Mesenchymal stem cell (in vitro differentiated cells and primary cell): ENCODE results near the gene GPR33.

ENCODE experiments used
- DNase-seq: peaks from one replicate; pipeline ENCODE4 v3.0.0-alpha.2; 2013
- H2AFZ ChIP-seq: one replicate; pipeline ENCODE4 v1.6.1; 2013; ENCODE audit warnings: low read depth, mild to moderate bottlenecking, control low read depth, inconsistent platforms, low read length, moderate library complexity
- H2AK5ac ChIP-seq: 2 replicates; pipeline ENCODE4 v1.6.1; 2013; ENCODE audit warnings: low read length, moderate library complexity, mild to moderate bottlenecking, inconsistent platforms; ENCODE audit not compliant: severe bottlenecking
- H2BK120ac ChIP-seq: one replicate; pipeline ENCODE4 v1.6.1; 2013; ENCODE audit warnings: low read depth, mild to moderate bottlenecking, inconsistent platforms, low read length, moderate library complexity
- H2BK12ac ChIP-seq, 2 experiments: one replicate each; pipeline ENCODE4 v1.6.1; 2013; ENCODE audit warnings: inconsistent platforms in 2 of 2, low read length in 2 of 2, mild to moderate bottlenecking in 2 of 2, moderate library complexity in 2 of 2, control low read depth in 1 of 2
- H2BK15ac ChIP-seq: one replicate; pipeline ENCODE4 v1.6.1; 2013; ENCODE audit warnings: mild to moderate bottlenecking, low read depth, inconsistent platforms; ENCODE audit not compliant: poor library complexity, severe bottlenecking
- H2BK5ac ChIP-seq: 2 replicates; pipeline ENCODE4 v1.6.1; 2013; ENCODE audit warnings: low read depth, mild to moderate bottlenecking, low read length, control low read depth, inconsistent platforms; ENCODE audit not compliant: poor library complexity, severe bottlenecking
- H3K14ac ChIP-seq, 2 experiments: one replicate each; pipeline ENCODE4 v1.6.1; 2013; ENCODE audit warnings: inconsistent platforms in 2 of 2, low read length in 2 of 2, control low read depth in 1 of 2, mild to moderate bottlenecking in 1 of 2, moderate library complexity in 1 of 2
- H3K18ac ChIP-seq, 2 experiments: one replicate each; pipeline ENCODE4 v1.6.1; 2013; ENCODE audit warnings: inconsistent platforms in 2 of 2, low read length in 2 of 2, control low read depth in 1 of 2, low read depth in 1 of 2, mild to moderate bottlenecking in 1 of 2
- H3K23ac ChIP-seq, 2 experiments: one replicate each; pipeline ENCODE4 v1.6.1; 2013; ENCODE audit warnings: inconsistent platforms in 2 of 2, low read length in 2 of 2, mild to moderate bottlenecking in 2 of 2, moderate library complexity in 2 of 2, control low read depth in 1 of 2
- H3K27ac ChIP-seq: 2 replicates; pipeline ENCODE4 v1.5.1; 2013; ENCODE audit warnings: mild to moderate bottlenecking, moderate library complexity, low read length, control low read depth, inconsistent platforms; ENCODE audit not compliant: poor library complexity, severe bottlenecking
- H3K27me3 ChIP-seq, 2 experiments: 2 replicates each; pipeline versions ENCODE4 v1.6.1 to v1.7.0; 2013; ENCODE audit warnings: low read length in 2 of 2, mild to moderate bottlenecking in 2 of 2, moderate library complexity in 2 of 2, control low read depth in 1 of 2, inconsistent platforms in 1 of 2; ENCODE audit not compliant: control insufficient read depth in 1 of 2, insufficient read depth in 1 of 2
- H3K36me3 ChIP-seq, 2 experiments: 2 replicates each; pipeline versions ENCODE4 v1.6.1 to v1.7.0; 2013; ENCODE audit warnings: low read length in 2 of 2, control low read depth in 1 of 2, inconsistent platforms in 1 of 2, low read depth in 1 of 2, mild to moderate bottlenecking in 1 of 2; ENCODE audit not compliant: insufficient read depth in 2 of 2, control insufficient read depth in 1 of 2
- H3K4ac ChIP-seq, 2 experiments: one replicate each; pipeline ENCODE4 v1.6.1; 2013; ENCODE audit warnings: inconsistent platforms in 2 of 2, low read length in 2 of 2, mild to moderate bottlenecking in 2 of 2, moderate library complexity in 2 of 2, control low read depth in 1 of 2, low read depth in 1 of 2
- H3K4me1 ChIP-seq: 2 replicates; pipeline ENCODE4 v1.6.1; 2013; ENCODE audit warnings: low read depth, low read length, control low read depth; ENCODE audit not compliant: control insufficient read depth, insufficient read depth
- H3K4me2 ChIP-seq: 2 replicates; pipeline ENCODE4 v1.6.1; 2013; ENCODE audit warnings: low read length, mild to moderate bottlenecking, inconsistent platforms; ENCODE audit not compliant: poor library complexity, severe bottlenecking
- H3K4me3 ChIP-seq, 2 experiments: 2 replicates each; pipeline versions ENCODE4 v1.5.1 to v1.7.0; 2013; ENCODE audit warnings: low read length in 2 of 2, mild to moderate bottlenecking in 2 of 2, control low read depth in 1 of 2, low read depth in 1 of 2; ENCODE audit not compliant: insufficient read depth in 1 of 2
- H3K79me1 ChIP-seq: replicated peaks from 2 replicates; pipeline ENCODE4 v1.6.1; 2013; ENCODE audit warnings: mild to moderate bottlenecking, control low read depth, low read length, inconsistent platforms; ENCODE audit not compliant: poor library complexity, severe bottlenecking
- H3K9ac ChIP-seq: 2 replicates; pipeline ENCODE4 v1.7.0; 2013; ENCODE audit warnings: mild to moderate bottlenecking, low read length, moderate library complexity
- H3K9me3 ChIP-seq: 2 replicates; pipeline ENCODE4 v1.7.0; 2013; ENCODE audit warnings: mild to moderate bottlenecking, low read length; ENCODE audit not compliant: control insufficient read depth
- H4K8ac ChIP-seq: one replicate; pipeline ENCODE4 v1.6.1; 2013; ENCODE audit warnings: inconsistent platforms, mild to moderate bottlenecking, low read length, moderate library complexity
- H4K91ac ChIP-seq: one replicate; pipeline ENCODE4 v1.6.1; 2013; ENCODE audit warnings: mild to moderate bottlenecking, low read length, inconsistent platforms
- WGBS: methylation state at CpG from one replicate; pipeline ENCODE4 v1.1.7; 2013; ENCODE audit warnings: mixed read lengths; 5-methylcytosine and 5-hydroxymethylcytosine counted together

Gene GPR33

DNA sequence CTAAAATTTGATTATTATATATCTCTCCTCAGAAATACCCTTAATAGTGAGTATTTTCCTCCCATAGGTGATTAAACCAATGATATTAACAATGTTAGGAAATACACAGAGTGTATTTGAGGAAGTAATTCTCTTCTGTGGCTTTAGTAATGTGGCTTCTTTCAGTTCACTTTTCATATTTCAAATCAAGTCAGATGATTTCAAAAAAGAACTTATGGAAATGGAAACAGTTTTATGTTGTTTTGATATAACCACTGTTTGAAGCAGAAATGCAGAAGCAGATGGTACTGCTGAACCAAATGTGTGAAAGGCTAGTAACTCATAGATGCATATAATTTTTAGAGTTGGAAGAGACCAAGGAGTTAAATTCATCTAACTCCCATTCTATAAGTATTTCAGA is 1.9 kb upstream of the GPR33 start:
- Histone ChIP-seq H3K4me2 (no peak overlapping the region), H3K4ac (no peak overlapping the region), H4K8ac (no peak overlapping the region), H3K4me1 (no peaks in the 10 kb centered on the region), H3K9ac (no peak overlapping the region), H3K4me3 (no peak overlapping the region), H4K91ac (no peak overlapping the region), H3K36me3 (no peaks in the 10 kb centered on the region), H2BK120ac (no peak overlapping the region), H2AK5ac (no peak overlapping the region), H2AFZ (no peak overlapping the region), H3K27me3 (peaks cover 0 to 3% of the 10 kb centered on the region in 2 experiments), H3K14ac (no peak overlapping the region), H3K23ac (no peak overlapping the region), H3K27ac (no peak overlapping the region), H2BK12ac (no peak overlapping the region), H3K79me1 (no peaks in the 10 kb centered on the region), H2BK15ac (no peak overlapping the region), H3K18ac (no peak overlapping the region), H2BK5ac (no peak overlapping the region), H3K9me3 (no peaks in the 10 kb centered on the region)
- no peak for DNase-seq

DNA sequence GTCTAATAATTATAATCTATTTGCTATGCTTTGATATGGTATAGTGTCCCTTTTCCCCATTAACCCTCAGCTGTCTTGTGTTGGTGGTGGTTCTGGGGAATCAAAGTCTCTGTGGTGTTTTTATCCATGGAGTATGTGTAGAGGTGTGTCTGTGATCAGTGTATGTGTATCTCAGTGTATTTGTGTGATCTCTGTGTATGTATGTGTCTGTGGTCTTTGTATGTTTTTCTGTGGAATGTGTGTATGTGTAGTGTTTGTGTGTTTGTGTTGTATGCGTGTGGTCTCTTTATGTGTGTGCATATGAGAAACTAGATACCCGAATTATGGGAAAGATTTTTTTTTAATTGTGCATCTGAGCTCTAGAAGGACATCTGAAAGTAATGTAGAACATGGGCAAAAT is 1.1 kb downstream of the GPR33 start:
- no peak overlapping the region for H2BK12ac ChIP-seq
- H3K18ac ChIP-seq: no peak overlapping the region
- no peak overlapping the region for H3K14ac ChIP-seq
- H3K9me3 ChIP-seq: no peaks in the 10 kb centered on the region
- no peak overlapping the region for H3K4me2 ChIP-seq
- H3K27ac ChIP-seq: no peak overlapping the region
- 89% methylated on average over 2 of the region's 2 CpGs for WGBS
- no peak overlapping the region for H2BK5ac ChIP-seq
- no peak overlapping the region for H2BK120ac ChIP-seq
- no peak overlapping the region for H4K91ac ChIP-seq
- no peak overlapping the region for H4K8ac ChIP-seq
- no peak for DNase-seq
- no peak overlapping the region for H3K4ac ChIP-seq
- H3K9ac ChIP-seq: no peak overlapping the region
- H2AK5ac ChIP-seq: no peak overlapping the region
- no peak overlapping the region for H3K23ac ChIP-seq
- no peaks in the 10 kb centered on the region for H3K27me3 ChIP-seq
- no peak overlapping the region for H2AFZ ChIP-seq
- no peaks in the 10 kb centered on the region for H3K36me3 ChIP-seq
- no peak overlapping the region for H2BK15ac ChIP-seq
- no peak overlapping the region for H3K4me3 ChIP-seq
- H3K4me1 ChIP-seq: no peaks in the 10 kb centered on the region
- no peaks in the 10 kb centered on the region for H3K79me1 ChIP-seq

DNA sequence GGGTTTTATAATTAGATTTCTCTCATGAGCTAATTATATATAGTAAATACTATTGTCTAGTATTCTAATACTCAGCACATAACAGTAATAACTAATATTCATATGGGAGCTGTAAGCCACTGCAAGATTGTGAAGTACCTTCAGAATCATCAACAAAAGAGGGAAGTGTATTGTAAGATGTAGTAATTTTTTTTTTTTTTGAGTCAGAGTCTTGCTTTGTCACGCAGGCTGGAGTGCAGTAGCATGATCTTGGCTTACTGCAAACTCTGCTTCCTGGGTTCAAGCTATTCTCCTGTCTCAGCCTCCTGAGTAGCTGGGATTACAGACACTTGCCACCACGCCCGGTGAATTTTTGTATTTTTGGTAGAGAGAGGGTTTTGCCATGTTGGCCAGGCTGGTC is 3.1 kb downstream of the GPR33 start:
- no peak overlapping the region for H3K27ac ChIP-seq
- no peaks in the 10 kb centered on the region for H3K4me1 ChIP-seq
- no peak overlapping the region for H3K4me2 ChIP-seq
- no peak overlapping the region for H4K8ac ChIP-seq
- no peak overlapping the region for H2AK5ac ChIP-seq
- H4K91ac ChIP-seq: no peak overlapping the region
- no peak for DNase-seq
- H3K36me3 ChIP-seq: no peaks in the 10 kb centered on the region
- H3K4me3 ChIP-seq: no peak overlapping the region
- H2BK12ac ChIP-seq: no peak overlapping the region
- H2BK120ac ChIP-seq: no peak overlapping the region
- H3K9ac ChIP-seq: no peak overlapping the region
- WGBS: 87% methylated on average over 3 of the region's 3 CpGs
- no peaks in the 10 kb centered on the region for H3K79me1 ChIP-seq
- H3K9me3 ChIP-seq: no peaks in the 10 kb centered on the region
- H3K27me3 ChIP-seq: no peaks in the 10 kb centered on the region
- no peak overlapping the region for H3K18ac ChIP-seq
- no peak overlapping the region for H3K23ac ChIP-seq
- no peak overlapping the region for H3K4ac ChIP-seq
- no peak overlapping the region for H2BK15ac ChIP-seq
- no peak overlapping the region for H3K14ac ChIP-seq
- H2AFZ ChIP-seq: no peak overlapping the region
- H2BK5ac ChIP-seq: no peak overlapping the region

DNA sequence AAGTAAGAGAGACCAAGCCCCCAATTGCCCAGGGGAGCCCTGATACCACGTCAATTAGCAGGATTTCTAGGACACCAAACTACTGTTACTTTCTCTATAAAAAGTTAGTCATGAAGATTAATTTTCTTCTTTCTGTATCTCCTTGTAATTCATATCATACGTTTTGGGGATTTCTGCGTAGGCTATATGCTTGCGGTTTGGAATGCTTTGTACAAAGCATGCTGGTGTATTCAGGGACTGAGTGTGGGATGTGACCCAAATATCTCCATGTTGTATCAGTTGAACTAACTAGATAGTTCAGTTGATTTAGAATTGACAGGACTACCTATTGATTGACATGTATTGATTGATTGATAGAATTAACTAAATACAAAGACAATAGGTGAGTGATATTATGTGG is 7.7 kb downstream of the GPR33 start:
- Histone ChIP-seq H3K4me2 (no peak overlapping the region), H3K9me3 (no peaks in the 10 kb centered on the region), H3K23ac (no peak overlapping the region), H3K79me1 (no peaks in the 10 kb centered on the region), H2BK5ac (no peak overlapping the region), H2BK15ac (no peak overlapping the region), H4K8ac (no peak overlapping the region), H2AFZ (no peak overlapping the region), H3K36me3 (no peaks in the 10 kb centered on the region), H2BK12ac (no peak overlapping the region), H3K27me3 (no peaks in the 10 kb centered on the region), H2BK120ac (no peak overlapping the region), H3K4me1 (no peaks in the 10 kb centered on the region), H3K9ac (no peak overlapping the region), H2AK5ac (no peak overlapping the region), H3K27ac (no peak overlapping the region), H3K18ac (no peak overlapping the region), H3K4me3 (no peak overlapping the region), H4K91ac (no peak overlapping the region), H3K14ac (no peak overlapping the region), H3K4ac (no peak overlapping the region)
- WGBS: 88% methylated on average over 4 of the region's 4 CpGs
- DNase-seq: no peak
